ENCODE data around the gene OR2C1. TPM values are rescaled to one million over a fixed set of nuclear protein-coding genes. Genes with fewer than 3 reads are reported as not detected.

The OR2C1 gene
- total RNA-seq, 1 donor from 2014 or later, result not detected

DNA sequence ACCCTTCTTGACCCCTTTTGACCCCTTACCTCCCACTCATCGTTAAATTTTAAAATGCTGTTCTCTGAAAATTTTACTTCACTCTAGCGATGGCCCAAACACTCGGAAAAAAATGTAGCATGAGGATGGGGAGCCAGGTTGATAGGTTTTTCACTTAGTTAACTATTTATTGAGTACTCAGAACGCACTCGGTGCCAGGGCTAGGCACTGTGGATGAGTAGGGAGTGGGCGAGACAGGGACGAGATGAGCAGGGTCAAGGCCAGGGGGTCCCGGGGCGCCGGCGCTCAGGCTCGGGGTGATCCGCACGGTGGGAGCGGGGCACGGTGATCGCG lies 44.7 kb downstream of the OR2C1 start:
- TF ChIP-seq, protein P1, sequence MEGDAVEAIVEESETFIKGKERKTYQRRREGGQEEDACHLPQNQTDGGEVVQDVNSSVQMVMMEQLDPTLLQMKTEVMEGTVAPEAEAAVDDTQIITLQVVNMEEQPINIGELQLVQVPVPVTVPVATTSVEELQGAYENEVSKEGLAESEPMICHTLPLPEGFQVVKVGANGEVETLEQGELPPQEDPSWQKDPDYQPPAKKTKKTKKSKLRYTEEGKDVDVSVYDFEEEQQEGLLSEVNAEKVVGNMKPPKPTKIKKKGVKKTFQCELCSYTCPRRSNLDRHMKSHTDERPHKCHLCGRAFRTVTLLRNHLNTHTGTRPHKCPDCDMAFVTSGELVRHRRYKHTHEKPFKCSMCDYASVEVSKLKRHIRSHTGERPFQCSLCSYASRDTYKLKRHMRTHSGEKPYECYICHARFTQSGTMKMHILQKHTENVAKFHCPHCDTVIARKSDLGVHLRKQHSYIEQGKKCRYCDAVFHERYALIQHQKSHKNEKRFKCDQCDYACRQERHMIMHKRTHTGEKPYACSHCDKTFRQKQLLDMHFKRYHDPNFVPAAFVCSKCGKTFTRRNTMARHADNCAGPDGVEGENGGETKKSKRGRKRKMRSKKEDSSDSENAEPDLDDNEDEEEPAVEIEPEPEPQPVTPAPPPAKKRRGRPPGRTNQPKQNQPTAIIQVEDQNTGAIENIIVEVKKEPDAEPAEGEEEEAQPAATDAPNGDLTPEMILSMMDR (IDR thresholded peaks at IDR 0.05; ENCODE audit: insufficient read depth, low read depth, low read length), result no peak
- TF ChIP-seq EZH2 (IDR thresholded peaks at IDR 0.05; ENCODE audit: insufficient read depth, low read length), result no peak
- no peaks in the 10 kb centered on the region for H3K27me3 ChIP-seq (ENCODE audit: insufficient read depth, low read length)
- peak overlapping the region; percentile 71 for H3K27ac ChIP-seq (ENCODE audit: low read depth, low read length)
- peaks cover 5% of the 10 kb centered on the region for H3K4me1 Mint-ChIP-seq (ENCODE audit: low read depth, unreplicated experiment)
- H3K36me3 Mint-ChIP-seq (ENCODE audit: low read depth, unreplicated experiment), result peaks cover 42% of the 10 kb centered on the region
- peak overlapping the region; percentile 91 for H3K4me3 Mint-ChIP-seq (ENCODE audit: unreplicated experiment)
- H2AFZ ChIP-seq (ENCODE audit: low read depth, low read length), result peak overlapping the region; percentile 88
- H3K4me3 ChIP-seq (ENCODE audit: insufficient read depth, low read depth, low read length), result peak overlapping the region; percentile 83
- peaks cover 2% of the 10 kb centered on the region for H3K9me3 ChIP-seq (ENCODE audit: insufficient read depth, low read depth, low read length)
- DNase-seq (ENCODE audit: low read depth), result no peak
- no peaks in the 10 kb centered on the region for H3K27me3 Mint-ChIP-seq (ENCODE audit: low read depth, unreplicated experiment)
- H3K9me3 Mint-ChIP-seq (ENCODE audit: unreplicated experiment), result peaks cover 9% of the 10 kb centered on the region
- H3K4me2 ChIP-seq (ENCODE audit: low read length), result peak overlapping the region; percentile 89
- no peak for FAIRE-seq
- H3K4me1 ChIP-seq (ENCODE audit: insufficient read depth, low read length), result peaks cover 9% of the 10 kb centered on the region
- peak overlapping the region; percentile 93 for H3K9ac ChIP-seq (ENCODE audit: low read length)
- H4K20me1 ChIP-seq (ENCODE audit: insufficient read depth, low read length), result peaks cover 4% of the 10 kb centered on the region
- peak overlapping the region; percentile 8 for H3K27ac Mint-ChIP-seq (ENCODE audit: unreplicated experiment)
- H3K36me3 ChIP-seq (ENCODE audit: insufficient read depth, low read length), result peaks cover 24% of the 10 kb centered on the region
- H3K79me2 ChIP-seq (ENCODE audit: insufficient read depth, low read length), result peaks cover 50% of the 10 kb centered on the region

DNA sequence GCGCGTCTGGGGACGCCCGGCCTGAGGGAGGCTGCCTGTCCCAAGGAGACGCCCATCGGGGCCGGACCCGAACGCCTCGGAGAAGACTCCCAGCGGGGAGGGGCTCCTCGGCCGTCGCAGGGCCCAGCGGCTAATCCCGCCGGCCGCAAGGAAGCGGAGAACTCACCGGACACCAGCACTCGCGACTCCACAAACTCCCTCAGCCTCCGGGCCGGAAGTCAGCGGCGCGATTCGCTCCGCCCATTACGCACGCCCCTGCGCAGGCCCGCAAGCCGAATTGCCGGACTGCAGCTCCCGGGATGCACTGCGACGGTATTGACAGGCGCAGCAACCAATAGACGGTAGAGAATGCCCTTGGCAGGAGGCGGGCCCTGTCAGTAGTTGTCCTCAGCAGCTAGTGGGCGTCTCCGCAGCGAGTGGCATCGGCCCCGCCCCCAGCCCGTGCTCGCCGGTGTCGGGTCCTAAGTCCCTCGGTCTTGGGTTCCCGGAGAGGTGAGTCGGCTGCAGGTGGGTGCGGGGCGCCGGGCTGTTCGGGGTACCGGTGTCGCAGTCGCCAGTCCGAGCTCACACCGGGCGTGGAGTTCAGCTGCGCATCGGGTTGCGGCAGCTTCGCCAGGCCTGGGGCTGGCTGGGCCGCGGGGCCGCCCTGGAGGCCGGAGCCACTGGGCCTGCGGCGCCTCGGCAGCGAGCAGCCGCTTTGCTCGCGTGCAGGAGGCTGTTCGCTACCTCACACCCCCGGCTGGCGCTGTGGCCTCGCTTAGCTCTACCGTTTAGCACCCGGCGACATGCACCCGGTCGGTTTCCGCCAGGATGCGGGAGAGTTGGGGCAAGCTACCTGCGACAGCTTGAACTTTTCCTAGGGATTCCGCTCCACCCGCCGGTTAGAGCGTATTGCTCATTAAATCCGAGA lies 45.3 kb downstream of the OR2C1 start, which contains the start of the genes ZNF174 and ZSCAN32:
TSS of gene ZNF174 (plus strand) at position 437 of the 910 bp plus-strand sequence. CDS start 790 bp downstream, outside the sequence.
TSS of gene ZSCAN32 (minus strand) at position 226 of the 910 bp plus-strand sequence. CDS start 3,447 bp downstream, outside the sequence.
- peaks cover 5% of the 10 kb centered on the region for H3K4me1 Mint-ChIP-seq (ENCODE audit: low read depth, unreplicated experiment)
- H3K36me3 Mint-ChIP-seq (ENCODE audit: low read depth, unreplicated experiment), result peaks cover 45% of the 10 kb centered on the region
- H3K4me3 Mint-ChIP-seq (ENCODE audit: unreplicated experiment), result peak within 1 kb of the TSS; percentile 91
- peak; percentile 98 for DNase-seq (ENCODE audit: low read depth)
- H3K27ac ChIP-seq (ENCODE audit: low read depth, low read length), result peak within 1 kb of the TSS; percentile 71
- FAIRE-seq, result no peak
- no peaks in the 10 kb centered on the region for H3K27me3 ChIP-seq (ENCODE audit: insufficient read depth, low read length)
- peaks cover 9% of the 10 kb centered on the region for H3K4me1 ChIP-seq (ENCODE audit: insufficient read depth, low read length)
- H3K27me3 Mint-ChIP-seq (ENCODE audit: low read depth, unreplicated experiment), result no peaks in the 10 kb centered on the region
- peak within 1 kb of the TSS; percentile 93 for H3K9ac ChIP-seq (ENCODE audit: low read length)
- H2AFZ ChIP-seq (ENCODE audit: low read depth, low read length), result peak within 1 kb of the TSS; percentile 88
- peaks cover 12% of the 10 kb centered on the region for H3K9me3 Mint-ChIP-seq (ENCODE audit: unreplicated experiment)
- peak within 1 kb of the TSS; percentile 90 for H3K27ac Mint-ChIP-seq (ENCODE audit: unreplicated experiment)
- TF ChIP-seq, protein P1 (IDR thresholded peaks at IDR 0.05; ENCODE audit: insufficient read depth, low read depth, low read length), result no peak
- TF ChIP-seq EZH2 (IDR thresholded peaks at IDR 0.05; ENCODE audit: insufficient read depth, low read length), result no peak
- peaks cover 3% of the 10 kb centered on the region for H4K20me1 ChIP-seq (ENCODE audit: insufficient read depth, low read length)
- H3K4me3 ChIP-seq (ENCODE audit: insufficient read depth, low read depth, low read length), result peak within 1 kb of the TSS; percentile 83
- H3K79me2 ChIP-seq (ENCODE audit: insufficient read depth, low read length), result peaks cover 44% of the 10 kb centered on the region
- H3K9me3 ChIP-seq (ENCODE audit: insufficient read depth, low read depth, low read length), result peaks cover 6% of the 10 kb centered on the region
- peak within 1 kb of the TSS; percentile 90 for H3K4me2 ChIP-seq (ENCODE audit: low read length)
- peaks cover 25% of the 10 kb centered on the region for H3K36me3 ChIP-seq (ENCODE audit: insufficient read depth, low read length)

Measured in astrocyte (in vitro differentiated cells and primary cell).